Measurements from ENCODE around the gene UBTF. TPM values are rescaled to one million over a fixed set of nuclear protein-coding genes. Genes with fewer than 3 reads are reported as not detected.

The UBTF gene
- total and polyA plus RNA-seq, 9 of the 15 experiments (the other 6 are each of a cell fraction or from before 2014, with no cell fraction given), result 1.2 to 113 (median 83.6) TPM

GRCh38 chr17:44220213-44221083 lies 973 bp upstream of the UBTF start (continued):
- TF ChIP-seq SNAPC5 (CRISPR knock-in tag; IDR thresholded peaks at IDR 0.05), result no peak
- no peak for TF ChIP-seq SP1 (CRISPR knock-in tag; IDR thresholded peaks at IDR 0.05)
- TF ChIP-seq ZSCAN29 (IDR thresholded peaks at IDR 0.05), result no peak
- TF ChIP-seq TOE1 (IDR thresholded peaks at IDR 0.05; ENCODE audit: borderline replicate concordance), result no peak
- TF ChIP-seq TOE1 (CRISPR knock-in tag; IDR thresholded peaks at IDR 0.05; ENCODE audit: borderline replicate concordance, low read depth), result no peak
- no peak for TF ChIP-seq ZC3H11A (IDR thresholded peaks at IDR 0.05; ENCODE audit: low read depth, low read length)
- TF ChIP-seq PHB2 (IDR thresholded peaks at IDR 0.05; ENCODE audit: low read depth), result no peak
- no peak for TF ChIP-seq NELFE (IDR thresholded peaks at IDR 0.05; ENCODE audit: insufficient read depth, insufficient read length)
- TF ChIP-seq SMARCE1 (IDR thresholded peaks at IDR 0.05), result 0 out of 2 replicates have a peak, but pooled peaks have one; percentile 34
- TF ChIP-seq SMARCA5 (IDR thresholded peaks at IDR 0.05), result no peak
- TF ChIP-seq KDM2B (CRISPR knock-in tag; IDR thresholded peaks at IDR 0.05), result peak; percentile 63; the same call in 1 of the 2 replicates
- TF ChIP-seq TRIM24 (IDR thresholded peaks at IDR 0.05), result peak in 1 of 2 experiments; percentile 33; a peak in 1 of 4 replicates
- TF ChIP-seq GATA2 (CRISPR knock-in tag; IDR thresholded peaks at IDR 0.05), result no peak
- no peak for TF ChIP-seq PCBP2 (IDR thresholded peaks at IDR 0.05; ENCODE audit: low read depth, low read length, poor library complexity, severe bottlenecking)
- no peak for TF ChIP-seq TBL1XR1 (IDR thresholded peaks at IDR 0.05; ENCODE audit: low read length in 2 of 2)
- TF ChIP-seq THRAP3 (IDR thresholded peaks at IDR 0.05; ENCODE audit: borderline replicate concordance), result no peak
- TF ChIP-seq ZNF699 (CRISPR knock-in tag; IDR thresholded peaks at IDR 0.05; ENCODE audit: insufficient replicate concordance), result no peak
- 0 out of 2 replicates have a peak, but pooled peaks have one; percentile 30 for TF ChIP-seq ATF7 (IDR thresholded peaks at IDR 0.05)
- no peak for TF ChIP-seq ZNF707 (CRISPR knock-in tag; conservative IDR thresholded peaks at IDR 0.05)
- TF ChIP-seq, protein P1, sequence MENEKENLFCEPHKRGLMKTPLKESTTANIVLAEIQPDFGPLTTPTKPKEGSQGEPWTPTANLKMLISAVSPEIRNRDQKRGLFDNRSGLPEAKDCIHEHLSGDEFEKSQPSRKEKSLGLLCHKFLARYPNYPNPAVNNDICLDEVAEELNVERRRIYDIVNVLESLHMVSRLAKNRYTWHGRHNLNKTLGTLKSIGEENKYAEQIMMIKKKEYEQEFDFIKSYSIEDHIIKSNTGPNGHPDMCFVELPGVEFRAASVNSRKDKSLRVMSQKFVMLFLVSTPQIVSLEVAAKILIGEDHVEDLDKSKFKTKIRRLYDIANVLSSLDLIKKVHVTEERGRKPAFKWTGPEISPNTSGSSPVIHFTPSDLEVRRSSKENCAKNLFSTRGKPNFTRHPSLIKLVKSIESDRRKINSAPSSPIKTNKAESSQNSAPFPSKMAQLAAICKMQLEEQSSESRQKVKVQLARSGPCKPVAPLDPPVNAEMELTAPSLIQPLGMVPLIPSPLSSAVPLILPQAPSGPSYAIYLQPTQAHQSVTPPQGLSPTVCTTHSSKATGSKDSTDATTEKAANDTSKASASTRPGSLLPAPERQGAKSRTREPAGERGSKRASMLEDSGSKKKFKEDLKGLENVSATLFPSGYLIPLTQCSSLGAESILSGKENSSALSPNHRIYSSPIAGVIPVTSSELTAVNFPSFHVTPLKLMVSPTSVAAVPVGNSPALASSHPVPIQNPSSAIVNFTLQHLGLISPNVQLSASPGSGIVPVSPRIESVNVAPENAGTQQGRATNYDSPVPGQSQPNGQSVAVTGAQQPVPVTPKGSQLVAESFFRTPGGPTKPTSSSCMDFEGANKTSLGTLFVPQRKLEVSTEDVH (IDR thresholded peaks at IDR 0.05; ENCODE audit: low read depth, partially characterized antibody), result no peak
- no peak for TF ChIP-seq ZNF766 (CRISPR knock-in tag; conservative IDR thresholded peaks at IDR 0.05)
- no peak for TF ChIP-seq MXI1 (IDR thresholded peaks at IDR 0.05; ENCODE audit: low read depth, low read length)
- no peak for TF ChIP-seq CEBPB (tag; IDR thresholded peaks at IDR 0.05)
- TF ChIP-seq MBD2 (IDR thresholded peaks at IDR 0.05; ENCODE audit: borderline replicate concordance, low read depth), result no peak
- TF ChIP-seq JUNB (CRISPR knock-in tag; conservative IDR thresholded peaks at IDR 0.05), result no peak
- no peak for TF ChIP-seq ASH1L (IDR thresholded peaks at IDR 0.05; ENCODE audit: borderline replicate concordance, low read depth, partially characterized antibody)
- no peak for TF ChIP-seq ZNF589 (CRISPR knock-in tag; IDR thresholded peaks at IDR 0.05; ENCODE audit: low read depth)
- TF ChIP-seq SREBF1 (IDR thresholded peaks at IDR 0.05; ENCODE audit: borderline replicate concordance, low read depth, low read length), result no peak
- peak; percentile 48 for TF ChIP-seq CTBP1 (IDR thresholded peaks at IDR 0.05; ENCODE audit: borderline replicate concordance)

All from K562 (cell line).